ENCODE measurements around the gene ZNF311.

The ZNF311 gene

DNA sequence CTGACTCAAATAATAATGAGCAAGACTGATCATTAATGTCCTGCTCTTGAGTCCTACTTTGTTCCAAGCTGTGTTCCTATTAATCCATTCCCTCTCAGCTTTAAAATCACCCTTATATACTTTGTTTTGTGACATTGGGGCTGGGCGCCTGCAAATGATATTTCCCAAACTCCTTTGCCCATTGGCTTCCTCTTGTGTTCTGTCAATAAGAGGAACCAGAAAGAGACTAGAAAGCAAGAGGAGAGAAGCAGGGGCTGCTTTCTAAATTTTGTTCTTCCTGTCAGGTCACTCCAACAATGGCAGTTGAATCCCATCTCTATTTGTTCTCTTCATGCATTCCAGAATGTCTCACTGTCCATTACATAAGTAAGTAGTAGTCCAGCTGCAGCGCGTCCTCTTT is 59.8 kb downstream of the ZNF311 start:
- TF ChIP-seq, protein P1, sequence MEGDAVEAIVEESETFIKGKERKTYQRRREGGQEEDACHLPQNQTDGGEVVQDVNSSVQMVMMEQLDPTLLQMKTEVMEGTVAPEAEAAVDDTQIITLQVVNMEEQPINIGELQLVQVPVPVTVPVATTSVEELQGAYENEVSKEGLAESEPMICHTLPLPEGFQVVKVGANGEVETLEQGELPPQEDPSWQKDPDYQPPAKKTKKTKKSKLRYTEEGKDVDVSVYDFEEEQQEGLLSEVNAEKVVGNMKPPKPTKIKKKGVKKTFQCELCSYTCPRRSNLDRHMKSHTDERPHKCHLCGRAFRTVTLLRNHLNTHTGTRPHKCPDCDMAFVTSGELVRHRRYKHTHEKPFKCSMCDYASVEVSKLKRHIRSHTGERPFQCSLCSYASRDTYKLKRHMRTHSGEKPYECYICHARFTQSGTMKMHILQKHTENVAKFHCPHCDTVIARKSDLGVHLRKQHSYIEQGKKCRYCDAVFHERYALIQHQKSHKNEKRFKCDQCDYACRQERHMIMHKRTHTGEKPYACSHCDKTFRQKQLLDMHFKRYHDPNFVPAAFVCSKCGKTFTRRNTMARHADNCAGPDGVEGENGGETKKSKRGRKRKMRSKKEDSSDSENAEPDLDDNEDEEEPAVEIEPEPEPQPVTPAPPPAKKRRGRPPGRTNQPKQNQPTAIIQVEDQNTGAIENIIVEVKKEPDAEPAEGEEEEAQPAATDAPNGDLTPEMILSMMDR (conservative IDR thresholded peaks at IDR 0.05; ENCODE audit: control insufficient read depth, insufficient read depth, low read depth, low read length) = no peak
- H3K4me3 ChIP-seq (ENCODE audit: control insufficient read depth, low read depth, low read length) = no peak overlapping the region
- no peak for DNase-seq (ENCODE audit: low read depth)

Measured in fibroblast of mammary gland (primary cell).